Activated CD4-positive, alpha-beta memory T cell treated with anti-CD3 and anti-CD28 coated beads, Interleukin-2, amount 10 ng/mL, durations not matched to agents 7 days and 5 days (primary cell): ENCODE data around the gene ITGBL1. TPM values are rescaled to one million over a fixed set of nuclear protein-coding genes. Genes with fewer than 3 reads are reported as not detected.

ENCODE experiments used
- CTCF ChIA-PET: fragments of 350-600 bp; sonication (Branson Sonifier 250); formaldehyde crosslinking; loops from one replicate; lab custom pipeline; 2021; ENCODE audit warnings: antibody characterized with exemption, inconsistent platforms; lab: Charles Lee
- POLR2A ChIA-PET: fragments of 350-600 bp; sonication (Branson Sonifier 250); formaldehyde crosslinking; loops from one replicate; lab custom pipeline; 2021; ENCODE audit warnings: antibody characterized with exemption; lab: Charles Lee
- DNase-seq: peaks from one replicate; pipeline ENCODE4 v3.0.0-alpha.2; 2020
- H3K27ac Mint-ChIP-seq: one replicate; pipeline ENCODE4 v1.8.0; 2021; ENCODE audit warnings: mild to moderate bottlenecking, mixed read lengths
- H3K27me3 Mint-ChIP-seq: one replicate; pipeline ENCODE4 v1.8.0; 2021; ENCODE audit warnings: mixed read lengths
- H3K36me3 Mint-ChIP-seq: one replicate; pipeline ENCODE4 v1.8.0; 2021; ENCODE audit warnings: low read depth, mixed read lengths
- H3K4me1 Mint-ChIP-seq: one replicate; pipeline ENCODE4 v1.8.0; 2021; ENCODE audit warnings: mixed read lengths
- H3K4me3 Mint-ChIP-seq: one replicate; pipeline ENCODE4 v1.8.0; 2021; ENCODE audit warnings: mild to moderate bottlenecking, mixed read lengths
- H3K9me3 Mint-ChIP-seq: one replicate; pipeline ENCODE4 v1.8.0; 2021; ENCODE audit warnings: mixed read lengths
- total RNA-seq, 2 experiments: library from RNA; stranded (reverse); gene quantifications; one replicate each; pipeline ENCODE4 v1.2.3, GENCODE V29; 2021

The ITGBL1 gene
- total RNA-seq, 2 experiments from 2014 or later: not detected

DNA sequence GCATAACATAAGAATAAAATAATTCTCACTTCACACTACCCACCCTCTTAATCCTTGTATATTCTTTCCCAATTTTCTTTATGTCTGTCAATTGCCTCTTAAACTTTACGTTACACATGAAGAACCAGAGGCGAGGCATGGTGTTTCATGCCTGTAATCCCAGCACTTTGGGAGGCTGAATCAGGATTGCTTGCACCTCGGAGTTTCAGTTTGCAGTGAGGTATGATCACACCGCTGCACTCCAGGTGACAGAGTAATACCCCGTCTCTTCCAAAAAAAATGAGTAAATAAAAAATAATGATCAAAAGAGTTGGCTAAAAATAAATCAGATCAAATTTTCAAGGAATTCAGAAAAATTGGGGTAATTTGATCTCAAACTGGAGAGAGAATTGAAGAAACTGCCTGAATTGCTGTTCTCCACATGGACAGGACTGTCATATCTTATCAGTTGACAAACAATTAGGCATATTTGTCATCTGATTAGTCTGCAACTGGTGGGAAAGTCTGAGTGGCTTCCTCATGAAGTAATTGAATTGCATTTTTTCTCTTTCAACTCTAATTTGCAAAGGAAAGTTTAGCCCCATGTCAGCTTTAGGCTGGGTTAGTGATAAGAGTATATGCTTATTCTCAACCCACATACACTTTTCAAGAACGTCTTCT, 302.9 kb downstream of the ITGBL1 start:
- H3K4me3 Mint-ChIP-seq: no peak overlapping the region
- H3K27ac Mint-ChIP-seq: no peak overlapping the region
- H3K4me1 Mint-ChIP-seq: no peaks in the 10 kb centered on the region
- CTCF ChIA-PET: no interaction called here
- no peaks in the 10 kb centered on the region for H3K9me3 Mint-ChIP-seq
- no peak for DNase-seq
- H3K36me3 Mint-ChIP-seq: no peaks in the 10 kb centered on the region
- H3K27me3 Mint-ChIP-seq: peaks cover 9% of the 10 kb centered on the region
- POLR2A ChIA-PET: no interaction called here

DNA sequence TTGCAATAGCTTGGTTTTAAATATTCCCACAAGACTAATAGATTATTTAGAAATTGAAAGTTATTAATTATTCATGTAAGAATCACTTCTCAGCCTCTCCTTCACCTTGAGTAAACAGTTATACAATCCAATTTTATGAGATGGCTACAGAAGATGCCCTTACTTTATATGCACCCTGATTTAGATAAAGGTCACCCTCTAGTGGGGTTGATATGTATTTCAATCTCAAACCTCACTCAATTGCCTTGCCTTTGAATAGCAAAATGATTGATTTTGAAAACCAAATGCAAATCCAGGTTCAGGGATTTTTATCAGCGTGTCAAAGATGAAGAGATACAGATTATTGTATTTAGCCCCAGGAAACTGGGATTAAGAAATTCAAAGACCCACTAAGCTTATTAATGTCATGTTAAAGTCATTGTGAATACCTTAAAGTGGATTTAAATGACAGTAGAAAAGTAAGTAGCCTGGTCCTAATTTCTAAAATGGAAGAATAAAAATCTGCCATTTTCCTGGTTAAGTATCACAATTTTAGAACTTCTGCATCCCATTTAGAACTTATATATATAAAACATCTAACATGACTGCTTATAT, 305.1 kb downstream of the ITGBL1 start:
- CTCF ChIA-PET: interaction anchor here (1.0 to 2.9 kb wide), 3 partner anchors 242 to 799 kb away, joined by 3 to 17 read pairs (median 16); no protein-coding TSS in a partner anchor
- POLR2A ChIA-PET: no interaction called here

DNA sequence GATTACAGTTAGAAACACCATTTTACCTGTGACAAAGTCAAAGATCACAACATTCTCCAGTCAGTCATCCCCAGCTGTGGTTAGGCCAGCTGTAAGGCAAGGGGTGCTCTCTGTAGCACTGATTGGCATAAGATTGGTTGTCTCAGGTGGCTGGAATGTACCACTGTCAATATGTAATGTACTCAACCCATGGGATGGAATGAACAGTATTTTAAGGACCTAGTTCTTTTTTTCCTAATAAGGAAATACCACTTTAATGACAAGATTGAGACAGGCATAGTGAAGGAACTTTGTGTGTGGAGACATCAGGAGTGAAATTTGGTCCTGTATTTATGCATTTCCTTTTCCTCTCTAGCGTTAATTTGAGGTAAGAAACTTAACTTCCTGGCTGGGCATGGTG, 310.7 kb downstream of the ITGBL1 start:
- CTCF ChIA-PET: no interaction called here
- Mint-ChIP-seq H3K9me3 (no peaks in the 10 kb centered on the region), H3K4me3 (no peak overlapping the region), H3K27ac (no peak overlapping the region), H3K27me3 (peaks cover 9% of the 10 kb centered on the region), H3K36me3 (no peaks in the 10 kb centered on the region), H3K4me1 (no peaks in the 10 kb centered on the region)
- POLR2A ChIA-PET: no interaction called here
- DNase-seq: no peak

More for the DNA sequence above, 305.1 kb downstream of the ITGBL1 start:
- Mint-ChIP-seq H3K9me3 (no peaks in the 10 kb centered on the region), H3K4me3 (no peak overlapping the region), H3K4me1 (no peaks in the 10 kb centered on the region), H3K27me3 (peaks cover 9% of the 10 kb centered on the region), H3K36me3 (no peaks in the 10 kb centered on the region), H3K27ac (no peak overlapping the region)
- DNase-seq: no peak

Other genes with a start within 250 kb of the ITGBL1 start
- not detected for gene NALCN, start 36.2 kb upstream of the ITGBL1 start, total RNA-seq